IMR-90 (cell line): ENCODE results near the gene RAET1E. TPM values are rescaled to one million over a fixed set of nuclear protein-coding genes. Genes with fewer than 3 reads are reported as not detected.

Source experiments
- ATAC-seq: fragments of 200-7000 bp; cut with Tn5 transposase; 2 replicates; pipeline ENCODE4 v1.9.1; 2020; ENCODE audit warnings: low read depth, mild to moderate bottlenecking, moderate library complexity
- BruUV-seq: library from RNA; stranded (reverse); fragments of 400-500 nt; replicated peaks from 2 replicates; lab custom pipeline; 2021; lab: Mats Ljungman, UMichigan
- CTCF ChIA-PET: fragments of 300-600 bp; formaldehyde crosslinking; extraction: SDS; loops from one replicate; lab custom pipeline; 2021; ENCODE audit warnings: antibody characterized with exemption; lab: Yijun Ruan, JAX
- POLR2A ChIA-PET: fragments of 300-600 bp; sonication (Branson Sonifier 250); formaldehyde crosslinking; loops from one replicate; lab custom pipeline; 2022; ENCODE audit warnings: antibody characterized with exemption; ENCODE audit not compliant: unreplicated experiment; lab: Charles Lee
- DNase-seq: peaks from one replicate; pipeline ENCODE4 v3.0.0; 2013
- H2AFZ ChIP-seq: replicated peaks from 2 replicates; pipeline ENCODE3; 2013; ENCODE audit warnings: low read length, mild to moderate bottlenecking; ENCODE audit not compliant: poor library complexity
- H2AK5ac ChIP-seq: 2 replicates; pipeline ENCODE4 v1.6.1; 2013; ENCODE audit warnings: low read depth, low read length, inconsistent platforms
- H2AK9ac ChIP-seq: replicated peaks from 2 replicates; pipeline ENCODE3; 2013; ENCODE audit warnings: mild to moderate bottlenecking, low read depth, low read length, moderate library complexity; ENCODE audit not compliant: poor library complexity
- H2BK120ac ChIP-seq: 2 replicates; pipeline ENCODE4 v1.6.1; 2013; ENCODE audit warnings: low read depth, low read length, inconsistent platforms
- H2BK15ac ChIP-seq: 3 replicates; pipeline ENCODE4 v1.6.1; 2013; ENCODE audit warnings: low read depth, low read length, inconsistent platforms
- H2BK20ac ChIP-seq: 2 replicates; pipeline ENCODE4 v1.6.1; 2013; ENCODE audit warnings: low read depth, mild to moderate bottlenecking, inconsistent platforms, low read length, moderate library complexity
- H2BK5ac ChIP-seq: 2 replicates; pipeline ENCODE4 v1.6.1; 2013; ENCODE audit warnings: mild to moderate bottlenecking, low read depth, low read length, inconsistent platforms; ENCODE audit not compliant: poor library complexity, severe bottlenecking
- H3K14ac ChIP-seq: replicated peaks from 2 replicates; pipeline ENCODE4 v1.6.1; 2013; ENCODE audit warnings: low read depth, low read length, inconsistent platforms
- H3K18ac ChIP-seq: 2 replicates; pipeline ENCODE4 v1.6.1; 2013; ENCODE audit warnings: low read depth, low read length, control low read depth
- H3K23ac ChIP-seq: 2 replicates; pipeline ENCODE4 v1.6.1; 2013; ENCODE audit warnings: low read depth, low read length, inconsistent platforms
- H3K27ac ChIP-seq: 2 replicates; pipeline ENCODE4 v1.5.1; 2013; ENCODE audit warnings: mild to moderate bottlenecking, control low read depth, low read length; ENCODE audit not compliant: insufficient read depth
- H3K27me3 ChIP-seq: 2 replicates; pipeline ENCODE4 v1.6.1; 2013; ENCODE audit warnings: low read length; ENCODE audit not compliant: control insufficient read depth, insufficient read depth
- H3K36me3 ChIP-seq: 2 replicates; pipeline ENCODE4 v1.6.1; 2013; ENCODE audit warnings: low read length, mixed read lengths; ENCODE audit not compliant: control insufficient read depth, insufficient read depth
- H3K4ac ChIP-seq: 2 replicates; pipeline ENCODE4 v1.6.1; 2013; ENCODE audit warnings: low read depth, low read length, inconsistent platforms
- H3K4me1 ChIP-seq: 2 replicates; pipeline ENCODE4 v1.6.1; 2013; ENCODE audit warnings: low read length, mixed read lengths; ENCODE audit not compliant: control insufficient read depth, insufficient read depth
- H3K4me2 ChIP-seq: 2 replicates; pipeline ENCODE4 v1.6.1; 2013; ENCODE audit warnings: low read depth, mild to moderate bottlenecking, control low read depth, low read length, moderate library complexity
- H3K4me3 ChIP-seq: 2 replicates; pipeline ENCODE4 v1.5.1; 2013; ENCODE audit warnings: low read depth, mild to moderate bottlenecking, control low read depth, low read length, moderate library complexity; ENCODE audit not compliant: insufficient read depth
- H3K56ac ChIP-seq: 2 replicates; pipeline ENCODE4 v1.6.1; 2013; ENCODE audit warnings: low read length, inconsistent platforms; ENCODE audit not compliant: insufficient read depth; ENCODE audit errors: extremely low read depth
- H3K79me1 ChIP-seq, 2 experiments: 2 replicates each; pipeline ENCODE4 v1.6.1; 2013; ENCODE audit warnings: low read length in 2 of 2, inconsistent platforms in 1 of 2, low read depth in 1 of 2
- H3K9ac ChIP-seq: 2 replicates; pipeline ENCODE4 v1.6.1; 2013; ENCODE audit warnings: low read depth, low read length, control low read depth
- H3K9me1 ChIP-seq: 2 replicates; pipeline ENCODE4 v1.6.1; 2013; ENCODE audit warnings: low read length, inconsistent platforms; ENCODE audit not compliant: insufficient read depth
- H3K9me3 ChIP-seq: 2 replicates; pipeline ENCODE4 v1.6.1; 2013; ENCODE audit warnings: low read length; ENCODE audit not compliant: control insufficient read depth, insufficient read depth
- H4K20me1 ChIP-seq: 2 replicates; pipeline ENCODE4 v1.6.1; 2013; ENCODE audit warnings: low read length, inconsistent platforms; ENCODE audit not compliant: insufficient read depth
- H4K5ac ChIP-seq: 2 replicates; pipeline ENCODE4 v1.6.1; 2013; ENCODE audit warnings: mild to moderate bottlenecking, low read depth, low read length, control low read depth
- H4K8ac ChIP-seq, 2 experiments: 2 replicates each; pipeline ENCODE4 v1.6.1; 2013; ENCODE audit warnings: low read depth in 2 of 2, low read length in 2 of 2, control low read depth in 1 of 2, inconsistent platforms in 1 of 2
- H4K91ac ChIP-seq: 2 replicates; pipeline ENCODE4 v1.6.1; 2013; ENCODE audit warnings: low read depth, low read length, inconsistent platforms; ENCODE audit not compliant: insufficient read depth
- FOS ChIP-seq: fragments of 150-350 bp; IDR thresholded peaks from 2 replicates; pipeline ENCODE4 v1.6.1; 2016; ENCODE audit warnings: low read depth, low read length
- MAFK ChIP-seq: IDR thresholded peaks from 2 replicates; pipeline ENCODE4 v1.6.1; 2012; ENCODE audit warnings: low read depth, low read length, improper control_type of control experiment
- MAZ ChIP-seq: IDR thresholded peaks from 2 replicates; pipeline ENCODE4 v1.6.1; 2012; ENCODE audit warnings: low read depth, mild to moderate bottlenecking, low read length, improper control_type of control experiment, moderate library complexity, borderline replicate concordance
- MXI1 ChIP-seq: IDR thresholded peaks from 2 replicates; pipeline ENCODE4 v1.6.1; 2012; ENCODE audit warnings: low read depth, mild to moderate bottlenecking, low read length, moderate library complexity, borderline replicate concordance
- NFE2L2 ChIP-seq: fragments of 150-350 bp; IDR thresholded peaks from 2 replicates; pipeline ENCODE4 v1.6.1; 2016; ENCODE audit warnings: low read depth, mild to moderate bottlenecking, low read length
- POLR2A ChIP-seq: IDR thresholded peaks from 2 replicates; pipeline ENCODE4 v1.6.1; 2012; ENCODE audit warnings: mild to moderate bottlenecking, low read depth, low read length
- RAD21 ChIP-seq: IDR thresholded peaks from 2 replicates; pipeline ENCODE4 v1.6.1; 2012; ENCODE audit warnings: low read length, improper control_type of control experiment
- RCOR1 ChIP-seq: IDR thresholded peaks from 2 replicates; pipeline ENCODE4 v1.6.1; 2012; ENCODE audit warnings: mild to moderate bottlenecking, low read length, improper control_type of control experiment; ENCODE audit not compliant: insufficient replicate concordance
- RFX5 ChIP-seq: IDR thresholded peaks from 2 replicates; pipeline ENCODE4 v1.8.0; 2012; ENCODE audit warnings: low read depth, mild to moderate bottlenecking, low read length, moderate library complexity
- WGBS, 2 experiments: methylation state at CpG; one replicate each; pipeline versions ENCODE4 v1.1.5 to v1.1.7; 2013; ENCODE audit warnings: missing lambda C conversion rate in 2 of 2; ENCODE audit not compliant: insufficient read length in 1 of 2; ENCODE audit errors: extremely low coverage in 2 of 2; 5-methylcytosine and 5-hydroxymethylcytosine counted together
- dilution Hi-C: fragments of 300-500 bp; cut with HindIII; formaldehyde crosslinking; loops from one replicate; pipeline ENCODE4 v1.14.3; 2018; ENCODE audit warnings: low sequenced_read_pairs; ENCODE audit not compliant: unreplicated experiment
- in situ Hi-C: fragments of 300-500 bp; cut with MboI; formaldehyde crosslinking; loops from 3 replicates; pipeline ENCODE4 v1.14.3; 2019; ENCODE audit warnings: low sequenced_read_pairs, inconsistent platforms, mixed read lengths
- intact Hi-C: fragments of 100-400 bp; cut with micrococcal nuclease; formaldehyde crosslinking; loops from 2 replicates; pipeline ENCODE4 v1.10.0; 2022
- polyA plus RNA-seq, 3 experiments: library from polyadenylated mRNA; depleted of rRNA; stranded (reverse); fragments of >200 nt; gene quantifications; 2 replicates each; pipeline ENCODE4 v1.2.3, GENCODE V29; 2012; ENCODE audit warnings: low replicate concordance in 1 of 3
- total RNA-seq: library from RNA; depleted of rRNA; stranded (reverse); fragments of >200 nt; gene quantifications from 2 replicates; pipeline ENCODE4 v1.2.3, GENCODE V29; 2012
- TF ChIP-seq, protein P1 (sequence below): conservative IDR thresholded peaks from 2 replicates; pipeline ENCODE4 v1.5.1; 2012; ENCODE audit warnings: mild to moderate bottlenecking, low read depth, low read length, improper control_type of control experiment
- TF ChIP-seq, protein P2 (sequence below): fragments of 150-350 bp; IDR thresholded peaks from 2 replicates; pipeline ENCODE4 v1.6.1; 2017; ENCODE audit warnings: mild to moderate bottlenecking, antibody characterized with exemption, low read length, low read depth

RAET1E gene
- total and polyA plus RNA-seq, 2 of the 4 experiments (the other 2 are of a cell fraction): not detected

DNA sequence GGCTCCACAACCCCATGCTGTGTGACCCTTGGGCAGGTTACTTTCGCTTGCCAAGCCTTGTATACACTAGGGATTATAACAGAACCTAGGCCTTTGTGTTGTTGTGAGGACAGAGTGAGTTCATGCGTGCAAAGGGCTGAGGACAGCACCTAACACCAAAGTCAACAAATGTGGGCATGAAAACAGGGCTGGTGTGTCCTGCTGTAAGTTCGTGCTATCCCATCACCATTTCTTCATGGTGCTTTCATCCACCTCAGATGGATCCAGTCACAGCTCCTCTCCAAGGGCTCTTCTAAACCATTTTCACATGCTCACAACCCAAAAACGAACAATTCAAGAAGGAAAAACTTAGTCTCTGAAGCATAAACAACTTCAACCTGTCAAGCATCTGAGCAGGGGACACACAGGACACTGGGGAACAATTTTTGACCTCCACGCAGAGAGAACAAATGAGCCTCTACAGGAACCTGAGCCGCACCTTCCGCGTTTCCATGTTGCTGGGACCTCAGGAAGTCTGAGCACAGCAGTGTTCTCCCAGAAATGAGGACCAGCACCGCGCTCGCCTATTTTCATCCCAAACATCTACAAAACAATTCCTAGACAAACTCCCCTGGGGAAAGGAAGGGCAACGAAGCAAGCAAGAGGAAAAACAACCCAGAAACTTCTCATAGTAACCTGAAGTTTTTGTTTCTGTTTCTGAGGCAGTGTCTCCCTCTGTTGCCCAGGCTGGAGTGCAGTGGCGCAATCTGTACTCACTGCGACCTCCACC, 36.9 kb downstream of the RAET1E start (continued):
- TF ChIP-seq, protein P1, sequence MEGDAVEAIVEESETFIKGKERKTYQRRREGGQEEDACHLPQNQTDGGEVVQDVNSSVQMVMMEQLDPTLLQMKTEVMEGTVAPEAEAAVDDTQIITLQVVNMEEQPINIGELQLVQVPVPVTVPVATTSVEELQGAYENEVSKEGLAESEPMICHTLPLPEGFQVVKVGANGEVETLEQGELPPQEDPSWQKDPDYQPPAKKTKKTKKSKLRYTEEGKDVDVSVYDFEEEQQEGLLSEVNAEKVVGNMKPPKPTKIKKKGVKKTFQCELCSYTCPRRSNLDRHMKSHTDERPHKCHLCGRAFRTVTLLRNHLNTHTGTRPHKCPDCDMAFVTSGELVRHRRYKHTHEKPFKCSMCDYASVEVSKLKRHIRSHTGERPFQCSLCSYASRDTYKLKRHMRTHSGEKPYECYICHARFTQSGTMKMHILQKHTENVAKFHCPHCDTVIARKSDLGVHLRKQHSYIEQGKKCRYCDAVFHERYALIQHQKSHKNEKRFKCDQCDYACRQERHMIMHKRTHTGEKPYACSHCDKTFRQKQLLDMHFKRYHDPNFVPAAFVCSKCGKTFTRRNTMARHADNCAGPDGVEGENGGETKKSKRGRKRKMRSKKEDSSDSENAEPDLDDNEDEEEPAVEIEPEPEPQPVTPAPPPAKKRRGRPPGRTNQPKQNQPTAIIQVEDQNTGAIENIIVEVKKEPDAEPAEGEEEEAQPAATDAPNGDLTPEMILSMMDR: peak; percentile 43

GRCh38 chr6:149860513-149860833, 37.4 kb downstream of the RAET1E start:
- Histone ChIP-seq H3K23ac (peak overlapping the region; percentile 98), H2BK15ac (peak overlapping the region; percentile 95), H2AK9ac (peak overlapping the region; percentile 39), H3K27ac (peak overlapping the region; percentile 78), H2BK120ac (peak overlapping the region; percentile 86), H2AFZ (no peak overlapping the region), H3K18ac (peak overlapping the region; percentile 72), H3K4me3 (no peak overlapping the region), H3K4me1 (peaks cover 30% of the 10 kb centered on the region), H3K4me2 (peak overlapping the region; percentile 90), H3K9ac (peak overlapping the region; percentile 52; the same call in 1 of the 2 replicates), H3K79me1 (peaks cover 12 to 43% of the 10 kb centered on the region in 2 experiments), H4K91ac (peak overlapping the region; percentile 88), H3K36me3 (peaks cover 3% of the 10 kb centered on the region; the same call in 1 of the 2 replicates), H2BK5ac (peak overlapping the region; percentile 87), H4K20me1 (peaks cover 16% of the 10 kb centered on the region), H2AK5ac (peak overlapping the region; percentile 92), H3K27me3 (no peaks in the 10 kb centered on the region), H3K56ac (peak overlapping the region; percentile 15; the same call in 1 of the 2 replicates), H3K9me1 (peaks cover 16% of the 10 kb centered on the region), H3K9me3 (no peaks in the 10 kb centered on the region), H4K5ac (peak overlapping the region; percentile 41), H4K8ac (peak overlapping the region; percentile 23 to 71; a peak in 3 of 4 replicates), H2BK20ac (peak overlapping the region; percentile 86), H3K4ac (peak overlapping the region; percentile 88), H3K14ac (peak overlapping the region; percentile 91)
- dilution Hi-C loops (no loop called here), in situ Hi-C loops (no loop called here), intact Hi-C loops (no loop called here)
- POLR2A ChIA-PET: no interaction called here
- ATAC-seq (no peak), DNase-seq (no peak)
- no TSS peak for BruUV-seq
- WGBS, 2 experiments: 80% methylated on average over 1 of the region's 5 CpGs; no CpG with 5 or more reads in 1 of the 2 experiments
- CTCF ChIA-PET: interaction anchor here (0.6 to 1.0 kb wide), 3 partner anchors 13 to 28 kb away, joined by 3 to 5 read pairs (median 4); no protein-coding TSS in a partner anchor
- TF ChIP-seq, protein P2, sequence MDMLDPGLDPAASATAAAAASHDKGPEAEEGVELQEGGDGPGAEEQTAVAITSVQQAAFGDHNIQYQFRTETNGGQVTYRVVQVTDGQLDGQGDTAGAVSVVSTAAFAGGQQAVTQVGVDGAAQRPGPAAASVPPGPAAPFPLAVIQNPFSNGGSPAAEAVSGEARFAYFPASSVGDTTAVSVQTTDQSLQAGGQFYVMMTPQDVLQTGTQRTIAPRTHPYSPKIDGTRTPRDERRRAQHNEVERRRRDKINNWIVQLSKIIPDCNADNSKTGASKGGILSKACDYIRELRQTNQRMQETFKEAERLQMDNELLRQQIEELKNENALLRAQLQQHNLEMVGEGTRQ: no peak
- no peak for TF ChIP-seq FOS
- TF ChIP-seq RAD21: no peak
- TF ChIP-seq MAFK: no peak
- TF ChIP-seq, protein P1: no peak
- no peak for TF ChIP-seq POLR2A
- TF ChIP-seq MAZ: no peak
- no peak for TF ChIP-seq NFE2L2
- no peak for TF ChIP-seq RCOR1
- TF ChIP-seq RFX5: no peak
- no peak for TF ChIP-seq MXI1
